Uterus (tissue), 4 donors: ENCODE measurements around the gene GTF2B. TPM values are rescaled to one million over a fixed set of nuclear protein-coding genes. Genes with fewer than 3 reads are reported as not detected.
"Not testable (repeated sequence)": the region's sequence is repeated elsewhere in the genome, so short reads cannot be mapped to it uniquely, and the experiment has no call there.

Source experiments
- DNase-seq, 2 donors: peaks; one replicate each; pipeline ENCODE4 v3.0.0-alpha.2; 2019 to 2020
- H3K27ac ChIP-seq, 2 donors: fragments of 200-600 bp; sonication (generic); 1 replicate in 1 of 2; 2 replicates in 1 of 2; pipeline ENCODE4 v1.5.1; 2016 to 2018
- H3K27me3 ChIP-seq, 2 donors: fragments of 200-600 bp; sonication (generic); one replicate each; pipeline ENCODE4 v1.5.1; 2018 to 2019; ENCODE audit warnings: control low read depth in 1 of 2
- H3K36me3 ChIP-seq, 2 donors: fragments of 200-600 bp; sonication (generic); one replicate each; pipeline ENCODE4 v1.5.1; 2019; ENCODE audit warnings: control low read depth in 1 of 2
- H3K4me1 ChIP-seq, 2 donors: fragments of 200-600 bp; sonication (generic); one replicate each; pipeline ENCODE4 v1.5.1; 2018 to 2019; ENCODE audit warnings: control low read depth in 1 of 2
- H3K4me3 ChIP-seq, 2 donors: fragments of 200-600 bp; sonication (generic); 1 replicate in 1 of 2; 2 replicates in 1 of 2; pipeline ENCODE4 v1.5.1; 2018 to 2019; ENCODE audit warnings: mild to moderate bottlenecking in 1 of 2
- H3K9me3 ChIP-seq, 2 donors: fragments of 200-600 bp; sonication (generic); one replicate each; pipeline ENCODE4 v1.5.1; 2019; ENCODE audit warnings: control low read depth in 1 of 2
- POLR2A ChIP-seq, 2 donors: fragments of 450-650 bp; IDR thresholded peaks; one replicate each; pipeline ENCODE4 v1.6.1; 2016; ENCODE audit warnings: antibody characterized with exemption in 2 of 2, mild to moderate bottlenecking in 1 of 2, moderate library complexity in 1 of 2
- intact Hi-C: fragments of 100-400 bp; cut with DNase I; formaldehyde crosslinking; loops from one replicate; pipeline ENCODE4 v1.15.1; 2023; ENCODE audit warnings: low total_unique reads
- total RNA-seq, 4 donors: library from RNA; depleted of rRNA in 3 of 4; stranded (reverse); fragments of >200 nt in 3 of 4; gene quantifications; one replicate each; pipeline versions ENCODE4 v1.1.0 to v1.2.4, GENCODE V29; 2014 to 2023
- TF ChIP-seq, protein P1 (sequence below), 4 experiments: fragments of 200-600 bp in 2 of 4; fragments of 450-650 bp in 2 of 4; sonication (generic) in 2 of 4; IDR thresholded peaks; one replicate each; pipeline ENCODE4 v1.5.1; 2016 to 2019; ENCODE audit warnings: antibody characterized with exemption in 4 of 4, mild to moderate bottlenecking in 2 of 4, moderate library complexity in 1 of 4
- donor health status: DM: yes; HTN: yes; CAD: no.

The GTF2B gene, protein sequence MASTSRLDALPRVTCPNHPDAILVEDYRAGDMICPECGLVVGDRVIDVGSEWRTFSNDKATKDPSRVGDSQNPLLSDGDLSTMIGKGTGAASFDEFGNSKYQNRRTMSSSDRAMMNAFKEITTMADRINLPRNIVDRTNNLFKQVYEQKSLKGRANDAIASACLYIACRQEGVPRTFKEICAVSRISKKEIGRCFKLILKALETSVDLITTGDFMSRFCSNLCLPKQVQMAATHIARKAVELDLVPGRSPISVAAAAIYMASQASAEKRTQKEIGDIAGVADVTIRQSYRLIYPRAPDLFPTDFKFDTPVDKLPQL
- 10 to 100 TPM; 21.5 to 63.2 (median 42.0) TPM for total RNA-seq

DNA sequence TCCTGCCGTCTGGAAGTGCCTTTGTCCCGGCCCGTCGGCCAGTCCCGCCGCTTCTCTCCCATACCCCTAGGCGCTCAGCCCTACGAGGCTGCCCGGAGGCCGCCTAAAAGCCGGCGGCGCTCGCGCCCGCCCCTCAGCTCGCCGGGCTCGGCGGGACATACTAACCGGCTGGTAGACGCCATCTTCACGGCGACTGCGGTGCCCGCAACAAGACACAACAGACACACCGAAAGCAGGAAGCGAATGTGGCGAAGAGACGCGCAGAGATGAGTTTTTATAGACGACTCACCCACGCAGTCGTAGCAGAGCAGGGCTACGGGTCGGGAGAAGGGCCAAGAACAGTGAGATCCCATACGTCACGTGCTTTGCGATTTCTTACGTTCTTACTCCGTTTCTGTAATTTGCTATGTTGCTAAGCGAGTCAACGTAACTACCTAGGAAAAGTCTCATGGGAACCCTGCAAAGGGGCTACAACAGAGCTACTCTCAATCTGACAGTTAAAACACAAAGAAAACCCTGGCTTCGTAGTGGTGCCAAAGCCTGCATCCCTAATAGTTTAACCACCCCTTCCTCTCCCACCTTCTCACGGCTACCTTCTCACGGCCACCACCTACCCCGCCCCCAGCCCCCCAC, at the start of gene GTF2B:
TSS of gene GTF2B (minus strand) at position 250 of the 633 bp plus-strand sequence. CDS start at position 182, 68 bp downstream.
- intact Hi-C loops: no loop called here
- DNase-seq: peak; percentile 88 to 93
- TF ChIP-seq POLR2A (IDR thresholded peaks at IDR 0.05): peak in 1 of 2 donors; percentile 78
- TF ChIP-seq, protein P1, sequence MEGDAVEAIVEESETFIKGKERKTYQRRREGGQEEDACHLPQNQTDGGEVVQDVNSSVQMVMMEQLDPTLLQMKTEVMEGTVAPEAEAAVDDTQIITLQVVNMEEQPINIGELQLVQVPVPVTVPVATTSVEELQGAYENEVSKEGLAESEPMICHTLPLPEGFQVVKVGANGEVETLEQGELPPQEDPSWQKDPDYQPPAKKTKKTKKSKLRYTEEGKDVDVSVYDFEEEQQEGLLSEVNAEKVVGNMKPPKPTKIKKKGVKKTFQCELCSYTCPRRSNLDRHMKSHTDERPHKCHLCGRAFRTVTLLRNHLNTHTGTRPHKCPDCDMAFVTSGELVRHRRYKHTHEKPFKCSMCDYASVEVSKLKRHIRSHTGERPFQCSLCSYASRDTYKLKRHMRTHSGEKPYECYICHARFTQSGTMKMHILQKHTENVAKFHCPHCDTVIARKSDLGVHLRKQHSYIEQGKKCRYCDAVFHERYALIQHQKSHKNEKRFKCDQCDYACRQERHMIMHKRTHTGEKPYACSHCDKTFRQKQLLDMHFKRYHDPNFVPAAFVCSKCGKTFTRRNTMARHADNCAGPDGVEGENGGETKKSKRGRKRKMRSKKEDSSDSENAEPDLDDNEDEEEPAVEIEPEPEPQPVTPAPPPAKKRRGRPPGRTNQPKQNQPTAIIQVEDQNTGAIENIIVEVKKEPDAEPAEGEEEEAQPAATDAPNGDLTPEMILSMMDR (IDR thresholded peaks at IDR 0.05): peak in 3 of 4 experiments; percentile 2 to 38 (median 15)

DNA sequence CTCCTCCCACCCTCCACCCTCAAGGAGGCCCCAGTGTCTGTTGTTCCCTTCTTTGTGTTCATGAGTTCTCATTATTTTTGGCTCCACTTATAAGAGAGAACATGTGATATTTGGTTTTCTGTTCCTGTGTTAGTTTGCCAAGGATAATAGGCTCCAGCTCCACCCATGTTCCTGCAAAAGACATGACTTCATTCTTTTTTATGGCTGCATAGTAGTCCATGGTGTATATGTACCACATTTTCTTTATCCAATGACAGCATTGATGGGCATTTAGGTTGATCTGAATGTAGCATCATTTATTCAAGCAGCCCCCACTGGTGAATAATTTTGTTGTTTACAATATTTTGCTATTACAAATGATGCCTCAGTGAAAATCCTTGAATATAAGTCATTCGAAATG, 47.2 kb upstream of the GTF2B start:
- DNase-seq, H3K36me3 ChIP-seq, H3K9me3 ChIP-seq, H3K27ac ChIP-seq, H3K4me3 ChIP-seq, H3K4me1 ChIP-seq, intact Hi-C loops, H3K27me3 ChIP-seq: not testable (repeated sequence)

More for the DNA sequence above, at the start of gene GTF2B:
- H3K4me3 ChIP-seq: peak within 1 kb of the TSS; percentile 78 to 98
- H3K4me1 ChIP-seq: peaks cover 0 to 10% of the 10 kb centered on the region in 2 donors
- H3K36me3 ChIP-seq: no peaks in the 10 kb centered on the region
- H3K27ac ChIP-seq: peak within 1 kb of the TSS; percentile 89 to 94
- H3K27me3 ChIP-seq: no peaks in the 10 kb centered on the region
- no peaks in the 10 kb centered on the region for H3K9me3 ChIP-seq

DNA sequence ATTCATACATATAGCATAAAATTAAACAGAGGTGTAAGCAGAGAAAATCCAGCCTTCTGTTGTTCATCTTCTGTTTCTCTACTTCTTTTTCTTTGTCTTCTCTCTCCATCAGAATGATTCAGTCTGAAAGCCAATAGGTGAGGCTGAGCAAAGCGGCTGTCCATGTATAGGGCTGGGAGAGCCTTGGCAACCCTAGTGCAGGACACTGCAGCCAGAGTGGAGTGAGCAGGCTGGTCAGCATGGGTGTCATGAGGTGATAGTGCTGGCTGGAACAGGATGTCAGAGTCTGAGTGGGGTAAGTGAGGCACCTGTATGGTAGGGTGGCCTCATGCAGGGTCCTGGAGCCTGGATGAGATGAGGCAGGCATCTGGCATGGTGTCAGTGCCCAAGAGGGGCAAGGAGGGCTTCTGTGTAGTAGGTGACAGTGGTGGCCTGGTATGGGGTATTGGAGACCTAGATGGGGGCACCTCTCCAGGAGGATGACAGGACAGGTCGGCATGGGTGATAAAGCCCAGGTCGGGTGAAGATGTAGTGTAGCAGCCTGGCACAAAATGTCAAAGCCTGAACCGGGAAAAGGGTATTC, 45.5 kb upstream of the GTF2B start:
- intact Hi-C loops: no loop called here

DNA sequence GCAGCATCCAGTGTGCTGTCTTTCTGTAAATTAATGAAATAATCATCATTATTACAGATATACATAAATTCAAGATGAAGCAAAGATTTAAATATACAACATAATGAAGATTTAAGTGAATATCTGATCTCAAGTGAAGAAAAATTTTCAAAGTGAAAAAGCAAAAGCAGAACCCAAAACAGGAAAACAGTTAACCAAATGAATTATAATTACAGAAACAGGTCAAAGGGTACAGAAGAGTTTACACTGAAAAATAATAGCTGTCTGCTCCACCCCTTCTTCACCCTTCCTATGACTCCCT, 44.8 kb upstream of the GTF2B start:
- TF ChIP-seq POLR2A (IDR thresholded peaks at IDR 0.05): no peak
- TF ChIP-seq, protein P1 (IDR thresholded peaks at IDR 0.05): no peak
- Histone ChIP-seq H3K4me3 (no peak overlapping the region), H3K9me3 (no peaks in the 10 kb centered on the region), H3K36me3 (no peaks in the 10 kb centered on the region), H3K27me3 (no peaks in the 10 kb centered on the region), H3K27ac (no peak overlapping the region), H3K4me1 (no peaks in the 10 kb centered on the region)
- intact Hi-C loops: no loop called here
- DNase-seq: no peak

More for the DNA sequence above, 45.5 kb upstream of the GTF2B start:
- no peak overlapping the region for H3K4me3 ChIP-seq
- no peak for DNase-seq
- no peaks in the 10 kb centered on the region for H3K36me3 ChIP-seq
- H3K9me3 ChIP-seq: no peaks in the 10 kb centered on the region
- H3K27ac ChIP-seq: no peak overlapping the region
- no peaks in the 10 kb centered on the region for H3K27me3 ChIP-seq
- TF ChIP-seq POLR2A (IDR thresholded peaks at IDR 0.05): no peak
- TF ChIP-seq, protein P1 (IDR thresholded peaks at IDR 0.05): no peak
- no peaks in the 10 kb centered on the region for H3K4me1 ChIP-seq

DNA sequence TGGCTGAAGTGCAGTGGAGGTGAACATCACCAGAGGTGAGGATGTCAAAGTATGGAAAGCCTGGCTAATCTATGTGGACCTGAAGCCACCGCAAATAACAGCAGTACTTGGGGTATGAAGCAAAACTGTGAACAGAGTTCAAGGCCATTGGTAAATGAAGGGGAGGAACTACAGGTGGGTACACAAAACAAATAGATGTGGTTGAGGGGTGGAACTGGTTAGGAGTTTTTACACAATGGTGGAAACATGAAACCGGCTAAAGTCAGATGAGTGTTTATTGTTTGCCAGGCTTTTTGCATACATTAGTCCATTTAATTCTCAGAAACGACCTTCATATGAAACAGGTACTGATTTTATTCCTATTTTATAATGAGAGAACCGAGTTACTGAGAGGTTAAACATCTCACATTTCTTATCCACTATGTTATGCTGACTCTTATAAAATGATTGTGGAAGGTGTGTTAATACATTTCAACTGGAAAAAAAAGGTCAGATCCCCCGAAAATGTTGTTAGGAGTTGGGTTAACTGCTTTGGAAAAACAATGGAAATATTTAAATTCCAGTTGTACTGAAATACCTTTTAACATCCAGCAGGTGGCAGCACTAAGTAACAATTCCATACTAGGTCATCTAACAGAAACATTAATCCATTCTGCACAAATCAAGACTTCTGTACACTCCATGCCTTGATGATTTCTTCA, 44.3 kb upstream of the GTF2B start:
- intact Hi-C loops: no loop called here
- TF ChIP-seq, protein P1 (IDR thresholded peaks at IDR 0.05): peak; percentile 53 to 65 (median 58)
- no peak for TF ChIP-seq POLR2A (IDR thresholded peaks at IDR 0.05)
- Histone ChIP-seq H3K4me3 (no peak overlapping the region), H3K4me1 (no peaks in the 10 kb centered on the region), H3K36me3 (no peaks in the 10 kb centered on the region), H3K27ac (no peak overlapping the region), H3K9me3 (no peaks in the 10 kb centered on the region), H3K27me3 (no peaks in the 10 kb centered on the region)
- no peak for DNase-seq

DNA sequence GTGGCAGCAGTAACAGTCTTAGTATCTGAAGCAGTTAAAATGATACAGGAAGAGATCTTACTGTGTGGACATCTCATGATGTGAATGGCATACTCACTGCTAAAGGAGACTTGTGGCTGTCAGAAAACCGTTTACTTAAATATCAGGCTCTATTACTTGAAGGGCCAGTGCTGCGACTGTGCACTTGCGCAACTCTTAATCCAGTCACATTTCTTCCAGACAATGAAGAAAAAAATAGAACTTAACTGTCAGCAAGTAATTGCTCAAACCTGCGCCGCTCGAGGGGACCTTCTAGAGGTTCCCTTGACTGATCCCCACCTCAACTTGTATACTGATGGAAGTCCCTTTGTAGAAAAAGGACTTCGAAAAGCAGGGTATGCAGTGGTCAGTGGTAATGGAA, 38.8 kb upstream of the GTF2B start:
- H3K4me3 ChIP-seq, H3K27me3 ChIP-seq, H3K9me3 ChIP-seq, DNase-seq, H3K4me1 ChIP-seq, H3K27ac ChIP-seq, intact Hi-C loops, H3K36me3 ChIP-seq: not testable (repeated sequence)
